Ovary (tissue), 3 donors: ENCODE data around the gene PYM1.

ENCODE experiments used
- CTCF ChIP-seq, 3 donors: fragments of 450-650 bp in 2 of 3; fragments of 200-600 bp in 1 of 3; IDR thresholded peaks; one replicate each; pipeline versions ENCODE4 v1.5.1 to v1.8.0; 2016 to 2022; ENCODE audit warnings: antibody characterized with exemption in 3 of 3, mild to moderate bottlenecking in 1 of 3
- EP300 ChIP-seq: sonication (generic); formaldehyde crosslinking; IDR thresholded peaks from one replicate; pipeline ENCODE4 v1.6.1; 2017; ENCODE audit warnings: antibody characterized with exemption
- POLR2A ChIP-seq: fragments of 450-650 bp; IDR thresholded peaks from one replicate; pipeline ENCODE4 v1.6.1; 2017; ENCODE audit warnings: antibody characterized with exemption, mild to moderate bottlenecking, moderate library complexity
- donor health status: DM: no; HTN: no; CAD: no.

- TF ChIP-seq POLR2A = no peak
- peak in 2 of 3 donors; percentile 45 to 59 for TF ChIP-seq CTCF (IDR thresholded peaks at IDR 0.05)
- TF ChIP-seq EP300 = no peak
Measured at GRCh38 chr12:55930771-55931316, 3.1 kb upstream of the PYM1 start, which contains the start of gene DGKA.
